PC-9 (cell line): ENCODE measurements around the gene MTUS2. TPM values are rescaled to one million over a fixed set of nuclear protein-coding genes. Genes with fewer than 3 reads are reported as not detected.

Experiments used
- BruUV-seq: library from RNA; stranded (reverse); fragments of 400-500 nt; replicated peaks from 2 replicates; lab custom pipeline; 2021; lab: Mats Ljungman, UMichigan
- CTCF ChIA-PET: fragments of 300-600 bp; sonication (Branson Sonifier 250); formaldehyde crosslinking; loops from one replicate; lab custom pipeline; 2022; ENCODE audit warnings: antibody characterized with exemption; lab: Charles Lee
- POLR2A ChIA-PET: fragments of 300-600 bp; sonication (Branson Sonifier 250); formaldehyde crosslinking; loops from one replicate; lab custom pipeline; 2022; ENCODE audit warnings: antibody characterized with exemption; ENCODE audit not compliant: unreplicated experiment; lab: Charles Lee
- DNase-seq, 2 experiments: peaks; one replicate each; pipeline versions ENCODE4 v3.0.0 to v3.0.0-alpha.2; 2015 to 2022; ENCODE audit warnings: mixed read lengths in 1 of 2
- H2AFZ ChIP-seq: fragments of 200-600 bp; sonication (generic); 2 replicates; pipeline ENCODE4 v1.8.1; 2017; ENCODE audit warnings: antibody characterized with exemption
- H3F3A ChIP-seq: fragments of 200-600 bp; sonication (generic); 2 replicates; pipeline ENCODE4 v1.8.1; 2017; ENCODE audit warnings: antibody characterized with exemption, mild to moderate bottlenecking, low read depth; ENCODE audit not compliant: insufficient read depth
- H3K27ac ChIP-seq: fragments of 200-600 bp; sonication (generic); 2 replicates; pipeline ENCODE4 v1.6.1; 2016; ENCODE audit warnings: mixed run types
- H3K27me3 ChIP-seq: fragments of 200-600 bp; sonication (generic); 2 replicates; pipeline ENCODE4 v1.6.1; 2016; ENCODE audit warnings: low read depth, mixed run types; ENCODE audit not compliant: insufficient read depth
- H3K36me3 ChIP-seq: fragments of 200-600 bp; sonication (generic); 2 replicates; pipeline ENCODE4 v1.6.1; 2016; ENCODE audit warnings: low read depth, mixed run types
- H3K4me1 ChIP-seq: fragments of 200-600 bp; sonication (generic); replicated peaks from 2 replicates; pipeline ENCODE4 v1.6.1; 2016; ENCODE audit warnings: mixed run types; ENCODE audit not compliant: insufficient read depth
- H3K4me2 ChIP-seq: fragments of 200-600 bp; sonication (generic); 2 replicates; pipeline ENCODE4 v1.6.1; 2017; ENCODE audit warnings: mixed run types
- H3K4me3 ChIP-seq: fragments of 200-600 bp; sonication (generic); 2 replicates; pipeline ENCODE4 v1.6.1; 2016; ENCODE audit warnings: mixed run types
- H3K79me2 ChIP-seq: fragments of 200-600 bp; sonication (generic); 2 replicates; pipeline ENCODE4 v1.6.1; 2017; ENCODE audit warnings: low read depth, mixed run types
- H3K9me2 ChIP-seq: fragments of 200-600 bp; sonication (generic); 2 replicates; pipeline ENCODE4 v1.8.1; 2017; ENCODE audit warnings: mild to moderate bottlenecking; ENCODE audit not compliant: insufficient read depth
- H3K9me3 ChIP-seq: fragments of 200-600 bp; sonication (generic); 2 replicates; pipeline ENCODE4 v1.8.1; 2016; ENCODE audit warnings: low read depth; ENCODE audit not compliant: insufficient read depth
- H4K20me1 ChIP-seq: fragments of 200-600 bp; sonication (generic); 2 replicates; pipeline ENCODE4 v1.8.1; 2017; ENCODE audit not compliant: insufficient read depth
- CTCF ChIP-seq: fragments of 200-600 bp; sonication (generic); conservative IDR thresholded peaks from 2 replicates; pipeline ENCODE4 v1.6.1; 2017; ENCODE audit warnings: mixed run types, antibody characterized with exemption, mild to moderate bottlenecking, moderate library complexity
- EZH2 ChIP-seq: fragments of 200-600 bp; sonication (generic); IDR thresholded peaks from 2 replicates; pipeline ENCODE4 v1.8.0; 2017; ENCODE audit warnings: antibody characterized with exemption, low read depth
- intact Hi-C: fragments of 100-400 bp; cut with micrococcal nuclease; formaldehyde crosslinking; loops from one replicate; pipeline ENCODE4 v1.10.0; 2022; ENCODE audit not compliant: unreplicated experiment
- total RNA-seq: library from RNA; stranded (reverse); gene quantifications from 2 replicates; pipeline ENCODE4 v1.2.3, GENCODE V29; 2021

MTUS2 gene
- total RNA-seq, 1 experiment from 2014 or later = not detected

GRCh38 chr13:29318741-29319140 lies 498.6 kb downstream of the MTUS2 start:
- H3K9me2 ChIP-seq = no peaks in the 10 kb centered on the region
- no peaks in the 10 kb centered on the region for H4K20me1 ChIP-seq
- peaks cover 56% of the 10 kb centered on the region for H3K27me3 ChIP-seq
- no peak overlapping the region for H2AFZ ChIP-seq
- H3K4me2 ChIP-seq = no peak overlapping the region
- H3K4me3 ChIP-seq = no peak overlapping the region
- H3K4me1 ChIP-seq = no peaks in the 10 kb centered on the region
- intact Hi-C loops = no loop called here
- no peaks in the 10 kb centered on the region for H3K79me2 ChIP-seq
- no peaks in the 10 kb centered on the region for H3K36me3 ChIP-seq
- ChIA-PET CTCF (no interaction called here), POLR2A (no interaction called here)
- TF ChIP-seq EZH2 = no peak
- no peak for TF ChIP-seq CTCF
- DNase-seq = no peak
- H3K27ac ChIP-seq = no peak overlapping the region
- BruUV-seq = no TSS peak
- H3F3A ChIP-seq = no peaks in the 10 kb centered on the region
- no peaks in the 10 kb centered on the region for H3K9me3 ChIP-seq

- Histone ChIP-seq H3K27me3 (peaks cover 63% of the 10 kb centered on the region), H4K20me1 (no peaks in the 10 kb centered on the region), H3K9me3 (no peaks in the 10 kb centered on the region), H2AFZ (no peak overlapping the region), H3K4me2 (no peak overlapping the region), H3K27ac (no peak overlapping the region), H3K9me2 (no peaks in the 10 kb centered on the region), H3F3A (no peaks in the 10 kb centered on the region), H3K4me1 (no peaks in the 10 kb centered on the region), H3K79me2 (no peaks in the 10 kb centered on the region), H3K36me3 (no peaks in the 10 kb centered on the region), H3K4me3 (no peak overlapping the region)
- BruUV-seq = no TSS peak
- no peak for DNase-seq
- intact Hi-C loops = no loop called here
- CTCF ChIA-PET = no interaction called here
- POLR2A ChIA-PET = no interaction called here
- TF ChIP-seq CTCF = no peak
- TF ChIP-seq EZH2 = no peak
These were observed 499.3 kb downstream of the MTUS2 start for GRCh38 chr13:29319451-29319850.

GRCh38 chr13:29323954-29324353 lies 503.8 kb downstream of the MTUS2 start:
- Histone ChIP-seq H3K9me3 (no peaks in the 10 kb centered on the region; the same call in 1 of the 2 replicates), H3K79me2 (no peaks in the 10 kb centered on the region), H3K4me3 (no peak overlapping the region), H3K4me1 (no peaks in the 10 kb centered on the region), H3K36me3 (no peaks in the 10 kb centered on the region), H3K27me3 (peaks cover 61% of the 10 kb centered on the region), H3F3A (no peaks in the 10 kb centered on the region), H3K27ac (no peak overlapping the region), H4K20me1 (no peaks in the 10 kb centered on the region), H3K4me2 (no peak overlapping the region), H3K9me2 (no peaks in the 10 kb centered on the region), H2AFZ (no peak overlapping the region)
- BruUV-seq = no TSS peak
- TF ChIP-seq CTCF (no peak), EZH2 (no peak)
- DNase-seq = no peak
- ChIA-PET CTCF (no interaction called here), POLR2A (no interaction called here)
- intact Hi-C loops = no loop called here
